NCI-H510A (cell line): ENCODE data around the gene MYH16.
"Not testable (repeated sequence)": the region's sequence is repeated elsewhere in the genome, so short reads cannot be mapped to it uniquely, and the experiment has no call there.

Experiments used
- DNase-seq: peaks from one replicate; lab custom pipeline; 2025; lab: John Stamatoyannopoulos, UW

The MYH16 gene

DNA sequence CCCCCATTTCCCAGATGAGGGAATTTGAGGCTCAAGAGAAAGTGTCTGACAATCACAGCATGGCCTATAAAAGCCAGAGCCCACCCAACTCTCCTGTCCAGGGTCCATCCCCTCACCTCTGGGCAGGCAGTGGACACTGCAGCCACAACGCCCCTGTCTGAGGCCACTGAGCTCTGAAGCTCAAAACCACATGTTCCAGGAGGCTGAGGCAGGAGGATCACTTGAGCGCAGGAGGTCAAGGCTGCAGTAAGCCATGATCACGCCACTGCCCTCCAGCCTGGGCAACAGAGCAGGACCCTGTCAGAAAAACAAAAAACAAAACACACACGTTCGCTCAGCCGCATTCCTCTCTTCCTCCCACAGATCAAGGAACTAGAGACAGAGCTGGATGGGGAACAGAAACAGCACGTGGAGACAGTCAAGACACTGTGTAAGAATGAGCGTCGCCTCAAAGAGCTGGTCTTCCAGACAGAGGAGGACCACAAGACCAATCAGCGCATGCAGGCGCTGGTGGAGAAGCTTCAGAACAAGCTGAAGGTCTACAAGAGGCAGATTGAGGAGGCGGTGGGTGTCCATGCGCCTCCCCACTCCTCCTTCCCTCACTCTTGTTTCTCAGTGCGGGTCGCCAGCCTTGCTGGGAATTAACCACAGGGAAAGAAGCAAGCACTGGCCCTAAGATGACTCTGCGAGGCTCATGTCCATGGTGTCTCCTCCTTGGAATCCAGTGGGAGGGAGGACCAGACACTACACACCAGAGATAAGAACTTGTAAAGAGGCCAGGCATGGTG is 33.0 kb downstream of the MYH16 start:
- DNase-seq: no peak

DNA sequence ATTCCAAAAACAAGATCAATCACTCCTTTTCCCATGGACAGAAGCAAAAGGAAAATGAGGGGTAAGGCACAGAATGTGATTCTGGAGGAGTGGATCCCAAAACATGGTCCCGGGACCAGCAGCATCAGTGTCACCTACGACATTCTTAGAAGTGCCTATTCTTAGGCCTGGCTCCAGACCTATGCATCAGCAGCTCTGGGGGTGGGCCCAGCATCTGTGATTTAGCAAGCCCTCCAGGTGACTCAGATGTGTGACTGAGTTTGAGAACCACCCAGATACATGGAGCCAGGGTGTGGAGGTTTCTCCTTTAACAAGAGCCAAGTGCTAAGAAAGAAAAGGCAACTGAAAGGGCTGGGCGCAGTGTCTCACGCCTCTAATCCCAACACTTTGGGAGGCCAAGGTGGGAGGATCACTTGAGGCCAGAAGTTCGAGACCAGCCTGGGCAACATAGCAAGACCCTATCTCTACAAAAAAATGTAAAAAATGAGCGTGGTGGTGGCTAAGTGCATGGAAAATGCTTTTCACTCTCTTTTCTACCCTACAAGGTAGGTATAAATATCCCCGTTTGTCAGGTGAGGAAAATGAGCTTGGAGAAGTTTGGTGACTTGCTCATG is 35.9 kb downstream of the MYH16 start:
- DNase-seq: no peak

DNA sequence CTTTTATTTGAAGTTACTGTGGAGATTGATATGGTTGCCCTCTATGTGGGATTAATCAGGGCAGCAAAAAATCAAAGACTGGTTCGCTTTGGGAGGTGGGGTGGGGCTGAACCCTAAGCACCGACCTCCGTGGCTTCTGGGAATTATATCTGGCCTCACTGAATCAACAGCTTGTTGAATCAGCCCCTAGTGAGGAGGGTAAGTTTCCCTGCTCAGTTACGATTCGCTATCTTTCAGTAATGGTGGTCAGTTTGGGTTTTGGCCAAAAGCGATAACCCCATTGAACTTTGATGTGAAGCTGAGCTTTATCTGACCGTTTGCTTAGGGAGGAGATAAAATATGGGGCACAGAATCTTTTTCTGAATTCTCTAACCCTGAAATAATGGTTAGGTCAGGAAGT is 36.5 kb downstream of the MYH16 start:
- DNase-seq: no peak

DNA sequence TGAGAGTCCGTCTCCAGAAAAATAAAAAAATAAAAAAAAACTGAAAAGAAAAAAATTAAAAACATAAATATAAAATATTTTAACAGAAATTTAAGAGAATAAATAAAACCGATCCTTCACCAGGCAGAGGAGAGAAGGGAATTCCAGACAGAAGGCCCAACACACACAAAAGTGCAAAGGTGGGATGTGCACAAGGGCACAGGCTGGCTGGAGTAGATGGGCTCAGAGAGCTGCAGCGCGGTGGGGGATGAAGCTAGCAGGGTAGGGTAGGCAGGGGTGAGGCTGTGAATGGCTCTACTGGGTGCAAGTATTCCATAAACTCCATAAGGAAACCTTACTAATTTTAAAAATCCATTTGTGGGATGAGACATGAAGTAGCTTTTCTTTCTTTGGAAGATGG is 37.4 kb downstream of the MYH16 start:
- no peak for DNase-seq

DNA sequence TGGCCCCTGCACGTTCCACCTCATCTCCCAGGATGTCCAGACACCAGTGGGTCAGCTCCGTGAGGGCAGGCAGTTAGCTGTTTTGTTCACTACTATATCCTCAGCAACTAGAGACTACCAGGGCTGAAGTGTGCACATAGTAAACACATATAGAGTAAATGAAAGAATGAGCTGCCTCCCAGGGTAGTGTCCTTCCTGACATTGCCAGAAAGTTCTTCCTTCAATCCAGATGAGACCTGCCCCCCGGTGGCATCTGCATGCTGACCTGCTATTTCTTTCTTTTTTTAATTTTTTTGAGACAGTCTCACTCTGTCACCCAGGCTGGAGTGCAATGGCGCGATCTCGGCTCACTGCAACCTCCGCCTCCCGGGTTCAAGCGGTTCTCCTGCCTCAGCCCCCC is 39.1 kb downstream of the MYH16 start:
- DNase-seq: no peak

DNA sequence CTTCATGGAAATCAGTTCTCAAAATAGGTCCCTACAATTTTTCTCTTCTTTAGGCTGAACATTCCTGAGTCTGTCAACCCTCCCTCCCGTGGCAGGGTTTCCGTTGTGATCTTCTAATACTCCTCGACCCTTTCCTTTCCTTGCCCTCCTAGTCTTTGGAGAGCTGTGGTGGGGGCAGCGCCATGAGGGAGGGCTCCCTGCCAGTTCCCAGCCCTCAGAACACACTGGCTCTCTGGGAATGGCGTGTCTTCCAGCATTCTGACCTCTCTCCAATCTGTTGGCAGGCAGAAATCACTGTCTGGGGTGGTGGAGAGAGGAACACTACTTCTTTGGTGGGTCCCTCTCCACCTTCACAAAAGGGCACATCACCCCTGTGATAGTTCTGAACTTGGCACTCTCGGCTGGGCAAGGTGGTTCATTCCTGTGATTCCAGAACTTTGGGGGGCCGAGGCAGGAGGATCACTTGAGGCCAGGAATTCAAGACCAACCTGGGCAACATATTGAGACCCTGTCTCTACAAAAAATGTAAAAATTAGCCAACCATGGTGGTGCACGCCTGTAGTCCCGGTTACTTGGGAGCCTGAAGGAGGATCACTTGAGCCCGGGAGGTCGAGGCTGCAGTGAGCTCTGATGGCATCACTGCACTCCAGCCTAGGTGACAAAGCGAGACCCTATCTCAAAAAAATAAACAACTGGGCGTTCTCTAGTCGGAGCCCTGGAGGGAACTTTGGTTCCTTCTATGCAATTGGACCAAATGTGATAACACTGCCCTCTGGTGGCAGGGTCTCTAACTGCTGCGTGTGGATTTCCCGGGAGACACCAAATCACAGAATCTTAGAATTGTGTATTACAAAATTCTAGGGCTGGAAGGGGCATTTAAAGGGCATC is 39.9 kb downstream of the MYH16 start:
- DNase-seq: no peak

DNA sequence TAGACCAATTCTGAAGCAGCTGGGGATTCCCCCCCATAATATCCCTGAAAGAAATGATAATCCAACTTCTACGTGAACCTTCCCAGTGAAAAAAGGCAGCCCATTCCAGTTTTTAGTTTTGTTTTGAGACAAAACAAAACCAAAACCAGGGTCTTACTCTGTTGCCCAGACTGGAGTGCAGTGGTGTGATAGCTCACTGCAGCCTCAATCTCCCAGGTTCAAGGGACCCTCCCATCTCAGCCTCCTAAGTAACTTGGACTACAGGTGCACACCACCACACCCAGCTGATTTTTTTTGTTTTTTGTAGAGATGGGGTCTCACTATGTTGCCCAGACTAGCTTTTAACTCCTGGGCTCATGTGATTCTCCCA is 40.5 kb downstream of the MYH16 start:
- DNase-seq: no peak

DNA sequence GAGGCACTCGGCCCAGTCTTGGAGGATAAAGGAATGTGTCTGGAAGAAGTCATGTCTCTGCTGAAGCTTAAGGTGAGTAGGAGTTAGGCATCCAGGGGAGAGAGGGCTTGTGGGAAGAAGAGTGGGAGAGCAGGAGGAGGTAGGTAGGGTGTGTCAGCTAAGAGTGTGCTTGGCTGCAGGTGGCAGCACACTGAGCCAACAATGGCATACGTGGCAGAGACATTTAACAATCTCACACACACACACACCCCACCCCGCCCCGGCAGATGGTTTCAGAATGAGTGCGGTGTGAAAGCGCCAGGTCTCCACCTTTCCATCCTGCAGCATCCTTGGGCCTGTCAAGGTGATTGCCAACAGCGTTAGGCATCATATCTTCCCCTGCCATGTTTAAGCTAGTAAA is 41.9 kb downstream of the MYH16 start:
- DNase-seq: no peak

DNA sequence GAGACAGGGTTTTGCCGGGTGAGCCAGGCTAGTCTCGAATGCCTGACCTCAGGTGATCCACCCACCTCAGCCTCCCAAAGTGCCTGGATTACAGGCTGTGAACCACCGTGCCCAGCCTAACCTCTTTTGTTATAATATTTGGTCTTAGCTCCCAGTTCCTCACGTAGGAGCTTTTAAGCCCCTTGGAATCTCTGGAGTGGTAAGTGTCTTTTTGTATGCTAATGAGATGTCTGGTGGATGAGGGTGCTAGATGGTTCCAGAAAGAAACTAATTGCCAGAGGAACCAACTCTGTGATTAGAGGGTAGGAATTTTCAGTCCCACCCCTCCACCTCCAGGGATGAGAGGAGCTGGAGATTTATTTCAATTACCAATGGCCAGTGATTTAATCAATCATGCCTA is 47.7 kb downstream of the MYH16 start:
- no peak for DNase-seq

DNA sequence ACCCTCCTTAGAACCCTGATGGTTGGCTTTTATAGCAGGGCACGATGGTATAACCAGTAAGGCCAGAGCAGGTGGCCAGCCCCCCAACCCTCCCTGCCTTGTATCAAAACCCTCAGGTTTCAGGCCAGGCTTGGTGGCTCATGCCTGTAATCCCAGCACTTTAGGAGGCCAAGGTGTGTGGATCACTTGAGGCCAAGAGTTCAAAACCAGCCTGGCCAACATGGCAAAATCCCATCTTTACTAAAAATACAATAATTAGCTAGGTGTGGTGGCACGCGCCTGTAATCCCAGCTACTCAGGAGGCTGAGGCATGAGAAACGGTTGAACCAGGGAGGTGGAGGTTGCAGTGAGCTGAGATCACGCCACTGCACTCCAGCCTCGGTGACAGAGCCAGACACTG is 50.0 kb downstream of the MYH16 start:
- not testable (repeated sequence) for DNase-seq

DNA sequence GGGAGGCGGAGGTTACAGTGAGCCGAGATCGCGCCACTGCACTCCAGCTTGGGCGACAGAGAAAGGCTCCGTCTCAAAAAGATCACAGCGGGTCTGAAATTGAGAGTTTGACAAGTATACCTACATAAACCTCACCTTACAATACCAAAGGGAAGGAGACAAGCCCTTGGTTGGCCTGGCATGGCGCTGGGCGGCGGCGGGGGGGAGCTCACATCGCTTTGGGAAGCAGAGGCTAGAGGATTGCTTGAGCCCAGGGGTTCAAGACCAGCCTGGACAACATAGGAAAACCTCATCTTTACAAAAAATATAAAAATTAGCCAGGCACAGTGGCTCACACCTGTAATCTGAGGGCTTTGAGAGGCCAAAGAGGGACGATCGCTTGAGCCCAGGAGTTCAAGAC is 51.9 kb downstream of the MYH16 start:
- DNase-seq: no peak

DNA sequence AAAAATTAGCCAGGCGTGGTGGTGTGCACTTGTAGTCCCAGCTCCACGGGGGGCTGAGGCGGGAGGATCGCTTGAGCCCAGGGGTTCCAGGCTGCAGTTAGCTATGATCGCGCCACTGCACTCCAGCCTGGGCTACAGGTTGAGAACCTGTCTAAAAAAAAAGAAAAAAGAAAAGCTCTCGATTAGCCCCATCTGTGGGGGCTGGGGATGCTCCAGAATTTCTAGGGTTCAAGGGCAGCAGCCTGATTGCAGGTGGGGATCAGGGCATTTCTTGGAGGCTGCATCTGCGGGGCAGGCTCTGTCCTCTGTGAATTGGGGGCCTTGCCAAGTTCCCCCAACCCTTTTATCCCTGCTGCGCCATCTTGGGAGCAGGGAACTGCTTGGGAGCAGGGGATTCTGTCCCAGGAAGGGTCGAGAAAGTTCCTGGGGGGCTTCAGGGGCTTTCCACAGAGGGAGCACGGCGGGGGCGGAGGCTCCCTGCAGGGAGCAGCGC is 52.4 kb downstream of the MYH16 start:
- no peak for DNase-seq

DNA sequence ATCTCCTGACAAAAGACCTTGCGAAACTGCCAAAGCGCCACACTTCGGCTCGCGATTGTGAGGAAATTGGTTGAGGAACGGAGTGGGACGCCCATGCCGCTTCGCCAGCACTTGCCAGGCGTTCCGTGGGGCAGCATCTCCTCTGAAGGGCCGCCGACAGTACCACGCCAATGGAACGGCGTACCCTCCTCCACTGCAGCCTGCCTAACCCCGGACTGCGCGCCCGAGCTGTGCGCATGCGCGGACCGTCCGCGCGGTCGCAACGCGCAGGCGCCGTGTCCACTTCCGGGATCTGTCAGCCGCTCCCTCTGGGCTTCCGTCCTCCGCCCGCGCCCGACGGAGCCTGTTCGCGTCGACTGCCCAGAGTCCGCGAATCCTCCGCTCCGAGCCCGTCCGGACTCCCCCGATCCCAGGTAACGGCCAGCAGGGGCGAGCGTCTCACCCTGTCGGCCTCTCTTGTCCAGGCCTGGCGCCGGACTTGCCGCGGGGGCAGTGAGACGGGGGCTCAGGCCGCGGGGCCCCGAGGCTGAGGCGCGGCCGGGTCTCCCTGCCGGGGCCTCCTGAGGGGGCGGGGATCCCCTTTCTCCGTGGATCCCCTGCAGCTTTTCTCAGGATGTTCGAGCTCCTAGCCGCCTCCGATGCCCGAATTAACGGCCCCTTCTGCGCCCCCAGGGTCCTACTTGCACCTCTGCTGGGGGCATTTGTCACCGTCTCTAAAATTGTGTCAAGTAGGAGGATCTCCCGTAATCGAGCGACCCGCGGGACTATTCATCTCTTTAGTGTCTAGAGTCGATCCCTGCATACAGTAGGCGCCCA is 53.2 kb downstream of the MYH16 start, which contains the start of gene ARPC1A:
Gene ARPC1A (plus strand): TSS at position 307 of the 816 bp plus-strand sequence. CDS start 7,456 bp downstream, outside the sequence.
- DNase-seq: peak; percentile 60

DNA sequence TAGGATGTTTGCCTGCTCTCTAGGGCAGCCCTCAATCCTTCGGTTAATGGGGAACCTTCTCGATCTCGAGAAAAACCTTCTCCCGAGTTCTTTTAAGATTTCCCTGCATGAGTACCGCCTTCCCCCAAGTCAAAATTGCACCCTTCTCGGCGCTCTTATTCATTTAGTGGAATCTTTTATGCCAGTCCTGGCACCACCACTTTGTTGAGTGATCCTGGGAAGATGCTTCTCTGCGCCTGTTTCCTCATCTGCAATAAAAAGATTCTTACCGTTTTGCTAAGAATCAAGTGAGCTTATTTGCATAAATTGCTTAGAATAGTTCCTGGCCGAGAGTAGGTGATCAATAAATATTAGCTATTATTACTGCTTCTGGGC is 53.8 kb downstream of the MYH16 start:
- no peak for DNase-seq

DNA sequence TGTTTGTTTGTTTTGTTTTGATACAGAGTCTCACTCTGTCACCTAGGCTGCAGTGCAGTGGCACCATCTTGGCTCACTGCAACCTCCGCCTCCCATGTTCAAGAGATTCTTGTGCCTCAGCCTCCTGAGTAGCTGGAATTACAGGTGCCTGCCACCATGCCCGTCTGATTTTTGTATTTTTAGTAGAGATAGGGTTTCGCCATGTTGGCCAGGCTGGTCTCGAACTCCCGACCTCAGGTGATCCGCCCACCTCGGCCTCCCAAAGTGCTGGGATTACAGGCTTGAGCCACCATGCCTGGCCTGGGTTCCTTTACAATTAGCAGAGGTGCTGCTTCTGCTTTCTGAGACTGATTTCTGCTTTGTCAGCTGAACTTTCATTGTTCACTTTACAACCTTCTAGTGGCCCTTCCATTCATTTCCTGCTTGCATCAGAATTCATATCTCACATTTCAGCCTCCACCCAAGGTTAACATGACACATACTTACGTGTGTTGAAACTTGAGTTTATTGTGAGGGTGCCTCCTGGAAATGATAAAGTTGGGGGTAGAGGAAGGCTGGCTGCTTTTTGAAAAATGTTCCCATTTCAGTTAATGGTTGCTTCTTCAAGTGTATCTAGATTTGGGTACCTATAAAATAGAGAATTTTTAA is 57.8 kb downstream of the MYH16 start:
- not testable (repeated sequence) for DNase-seq

DNA sequence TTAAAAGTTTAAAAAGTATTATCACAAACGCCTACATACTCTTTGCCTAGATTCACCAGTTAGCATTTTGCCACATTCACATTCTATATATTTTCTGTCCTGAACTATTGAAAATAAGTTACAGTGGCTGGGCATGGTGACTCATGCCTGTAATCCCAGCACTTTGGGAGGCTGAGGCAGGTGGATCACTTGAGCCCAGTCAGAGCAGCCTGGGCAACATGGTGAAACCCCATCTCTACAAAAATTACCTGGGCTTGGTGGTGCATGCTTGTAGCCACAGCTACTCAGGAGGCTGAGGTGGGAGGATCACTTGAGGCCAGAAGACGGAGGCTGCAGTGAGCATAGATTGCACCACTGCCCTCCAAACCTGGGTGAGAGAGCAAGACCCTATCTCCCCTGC is 58.4 kb downstream of the MYH16 start:
- no peak for DNase-seq

DNA sequence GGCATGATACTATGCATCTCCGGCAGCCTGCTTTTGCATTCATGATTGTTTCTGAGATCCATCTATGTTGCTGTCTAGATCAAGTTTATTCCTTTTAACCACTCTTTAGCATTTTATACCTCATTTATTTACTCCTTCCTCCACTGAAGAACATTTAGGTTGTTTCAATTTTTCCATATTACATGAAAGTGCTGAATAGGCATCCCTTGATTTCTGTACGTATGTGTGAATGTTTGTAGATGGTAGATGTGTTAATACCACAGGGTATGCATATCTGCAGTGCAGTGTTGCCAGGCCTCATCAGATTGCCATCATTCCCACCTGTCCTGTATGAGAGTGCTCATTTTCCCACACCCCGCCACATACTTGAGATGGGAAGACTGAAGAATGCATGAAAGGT is 67.0 kb downstream of the MYH16 start:
- DNase-seq: no peak

DNA sequence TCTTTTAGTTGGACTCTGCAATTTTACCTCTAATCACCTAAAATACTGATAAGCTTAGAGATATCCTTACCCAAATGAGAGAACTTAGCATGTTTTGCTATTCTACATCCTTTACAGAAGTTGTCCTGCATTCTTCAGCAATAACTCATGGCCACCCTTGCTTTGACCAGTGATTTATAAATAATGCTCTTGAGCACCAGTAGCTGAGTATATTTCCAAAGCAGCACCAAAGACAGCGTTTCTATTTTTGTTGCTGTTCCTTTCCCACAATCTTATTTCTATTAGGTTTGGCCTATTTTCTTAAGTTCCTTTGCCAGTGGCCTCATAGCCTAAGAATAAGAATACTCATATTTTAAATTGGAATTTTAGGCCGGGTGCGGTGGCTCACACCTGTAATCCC is 68.0 kb downstream of the MYH16 start:
- DNase-seq: no peak

DNA sequence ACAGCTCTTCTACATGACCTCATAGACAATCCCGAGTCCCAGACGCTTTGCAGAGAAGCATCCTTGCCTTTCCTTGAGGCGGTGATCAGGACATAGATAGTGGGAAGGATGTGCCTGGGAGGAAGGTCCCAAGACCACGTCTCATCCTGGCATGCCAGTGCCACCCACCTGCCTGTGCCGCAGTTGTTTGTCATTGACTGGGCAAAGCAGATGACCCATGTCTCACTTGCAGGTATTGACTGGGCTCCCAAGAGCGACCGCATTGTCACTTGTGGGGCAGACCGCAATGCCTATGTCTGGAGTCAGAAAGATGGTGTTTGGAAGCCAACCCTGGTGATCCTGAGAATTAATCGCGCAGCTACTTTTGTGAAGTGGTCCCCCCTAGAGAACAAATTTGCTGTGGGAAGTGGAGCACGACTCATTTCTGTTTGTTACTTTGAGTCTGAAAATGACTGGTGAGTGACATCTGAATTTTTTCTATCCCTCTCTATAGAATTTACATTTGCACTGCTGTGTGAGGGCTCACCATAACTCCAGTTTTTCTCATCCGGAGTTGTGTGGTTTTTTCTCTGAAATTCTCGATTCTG is 71.5 kb downstream of the MYH16 start:
- no peak for DNase-seq

DNA sequence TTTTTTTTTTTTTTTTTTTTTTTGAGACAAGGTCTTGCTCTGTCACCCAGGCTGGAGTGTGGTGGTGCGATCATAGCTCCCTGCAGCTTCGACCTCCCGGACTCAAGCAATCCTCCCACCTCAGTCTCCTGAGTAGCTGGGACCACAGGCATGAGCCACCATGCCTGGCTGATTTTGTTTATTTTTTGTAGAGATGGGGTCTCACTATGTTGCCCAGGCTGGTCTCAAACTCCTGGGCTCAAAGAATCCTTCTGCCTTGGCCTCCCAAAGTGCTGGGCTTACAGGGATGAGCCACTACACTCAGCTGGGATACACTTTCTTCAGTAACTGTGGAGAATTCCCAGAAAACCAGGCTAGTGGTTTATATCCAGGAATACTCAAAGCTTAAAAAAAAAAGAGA is 78.0 kb downstream of the MYH16 start:
- not testable (repeated sequence) for DNase-seq

DNA sequence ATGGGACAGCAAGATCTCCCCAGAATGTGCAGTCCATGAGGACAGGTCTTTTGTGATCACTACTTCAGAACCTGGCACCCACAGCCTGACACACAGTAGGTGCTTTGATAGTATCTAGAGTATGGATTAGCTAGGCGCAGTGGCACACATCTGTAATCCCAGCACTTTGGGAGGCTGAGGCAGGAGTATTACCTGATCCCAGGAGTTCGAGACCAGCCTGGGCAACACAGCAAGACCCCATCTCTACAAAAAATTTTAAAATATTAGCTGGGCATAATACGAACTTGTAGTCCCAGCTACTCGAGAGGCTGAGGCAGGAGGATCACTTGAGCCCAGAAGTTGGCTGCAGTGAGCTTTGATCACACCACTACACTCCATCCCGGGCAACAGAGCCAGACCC is 79.6 kb downstream of the MYH16 start:
- DNase-seq: no peak
